Renal cortical epithelial cell (primary cell): ENCODE data around the gene NXNL1. TPM values are rescaled to one million over a fixed set of nuclear protein-coding genes. Genes with fewer than 3 reads are reported as not detected.

Experiments used
- DNase-seq: peaks from one replicate; pipeline ENCODE4 v3.0.0-alpha.2; 2011; ENCODE audit warnings: low read depth
- total RNA-seq: library from RNA; depleted of rRNA; stranded (reverse); fragments of >200 nt; gene quantifications from 2 replicates; pipeline ENCODE4 v1.2.3, GENCODE V29; 2014

Gene NXNL1
- total RNA-seq, 1 donor from 2014 or later: not detected

DNA sequence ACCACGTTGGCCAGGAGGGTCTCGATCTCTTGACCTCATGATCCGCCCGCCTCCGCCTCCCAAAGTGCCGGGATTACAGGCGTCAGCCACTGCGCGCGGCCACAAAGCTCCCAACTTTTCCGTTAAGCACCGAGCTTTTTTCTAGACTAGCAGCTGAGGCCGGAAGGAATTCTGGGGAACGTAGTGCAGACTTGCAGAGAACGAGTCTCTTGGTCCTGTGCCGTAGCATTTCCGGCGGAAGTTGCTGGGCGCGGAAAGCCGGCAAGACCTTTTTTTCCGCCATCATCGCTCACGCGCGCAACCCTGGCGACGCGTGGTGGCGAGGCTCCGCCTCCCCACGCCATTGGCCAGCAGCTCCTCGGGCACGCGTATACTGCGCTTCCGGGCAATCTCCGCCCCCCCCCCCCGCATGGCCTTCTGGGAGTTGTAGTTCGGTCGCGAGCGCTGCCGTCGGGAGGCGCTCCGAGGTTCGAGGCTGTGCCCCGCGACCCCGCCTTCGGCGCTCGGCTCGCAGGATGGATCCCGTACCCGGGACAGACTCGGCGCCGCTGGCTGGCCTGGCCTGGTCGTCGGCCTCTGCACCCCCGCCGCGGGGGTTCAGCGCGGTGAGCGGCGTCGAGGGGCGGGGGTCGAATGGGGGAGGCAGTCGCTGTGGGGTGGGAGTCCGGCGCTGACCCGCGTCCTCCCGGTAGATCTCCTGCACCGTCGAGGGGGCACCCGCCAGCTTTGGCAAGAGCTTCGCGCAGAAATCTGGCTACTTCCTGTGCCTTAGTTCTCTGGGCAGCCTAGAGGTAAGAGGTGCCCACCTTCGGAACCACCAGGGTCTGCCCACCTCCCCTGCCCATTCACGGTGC lies 40.9 kb downstream of the NXNL1 start, which contains the start of gene MVB12A:
MVB12A (plus strand) TSS at position 427 of the 854 bp plus-strand sequence; CDS start at position 516, 89 bp downstream.
- DNase-seq: peak; percentile 99

DNA sequence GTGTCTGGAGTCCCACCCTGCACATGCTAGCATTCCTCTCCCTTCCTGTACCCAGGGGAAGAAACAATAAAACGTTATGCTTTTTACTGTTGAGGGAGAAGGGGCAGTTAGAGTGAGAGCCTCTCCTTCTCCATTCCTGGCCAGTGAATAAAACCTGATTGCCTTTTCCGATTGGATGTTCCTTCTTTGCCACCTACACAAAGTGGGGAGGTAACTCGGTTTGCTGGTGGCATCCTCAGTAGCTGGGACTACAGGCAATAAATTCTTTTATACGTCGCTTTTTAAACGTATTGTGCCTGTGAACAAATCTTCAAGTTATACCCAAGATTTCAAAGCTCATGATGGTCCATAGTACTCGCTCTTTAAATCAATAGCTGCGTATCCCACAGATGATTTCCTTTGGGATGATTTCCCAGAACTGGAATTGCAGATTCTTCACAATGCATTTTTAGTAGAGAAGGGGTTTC lies 41.5 kb downstream of the NXNL1 start:
- peak; percentile 28 for DNase-seq

DNA sequence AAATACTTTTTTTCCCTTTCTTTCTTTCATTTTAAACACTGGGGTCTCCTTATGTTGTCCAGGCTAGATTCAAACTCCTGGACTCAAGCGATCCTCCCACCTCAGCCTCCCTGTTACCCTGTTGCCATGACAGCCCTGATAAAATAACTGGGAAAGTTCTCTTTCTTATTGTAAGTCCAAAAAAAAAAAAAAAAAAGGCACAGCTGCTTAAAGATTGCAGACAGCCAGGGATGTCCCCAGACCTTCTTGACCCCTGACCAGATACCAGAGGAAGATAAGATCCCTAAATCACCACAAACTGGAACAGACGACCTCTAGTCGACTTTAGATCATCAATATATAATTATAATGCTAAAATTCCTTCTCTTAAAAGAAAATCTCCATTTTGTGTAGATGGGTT lies 42.0 kb downstream of the NXNL1 start:
- DNase-seq: no peak

DNA sequence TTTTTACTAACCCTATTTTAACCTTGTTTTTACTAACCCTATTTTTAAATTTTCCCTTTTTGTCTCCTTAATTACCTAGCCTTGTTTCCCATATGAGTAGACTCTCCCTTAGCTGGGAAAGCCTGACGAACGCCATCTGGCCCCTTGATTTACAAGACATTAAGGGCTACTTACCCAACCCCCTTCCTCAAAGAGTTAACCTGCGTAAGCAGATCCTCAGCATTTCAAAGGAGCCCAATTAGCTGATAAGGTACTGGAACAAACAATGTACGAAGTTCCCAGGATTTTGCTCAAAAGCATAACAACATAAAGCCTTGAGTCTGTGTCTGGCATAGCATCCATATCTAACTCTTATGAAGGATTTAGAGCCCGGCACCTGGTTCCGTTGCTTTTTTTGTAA lies 45.6 kb downstream of the NXNL1 start:
- DNase-seq: no peak

DNA sequence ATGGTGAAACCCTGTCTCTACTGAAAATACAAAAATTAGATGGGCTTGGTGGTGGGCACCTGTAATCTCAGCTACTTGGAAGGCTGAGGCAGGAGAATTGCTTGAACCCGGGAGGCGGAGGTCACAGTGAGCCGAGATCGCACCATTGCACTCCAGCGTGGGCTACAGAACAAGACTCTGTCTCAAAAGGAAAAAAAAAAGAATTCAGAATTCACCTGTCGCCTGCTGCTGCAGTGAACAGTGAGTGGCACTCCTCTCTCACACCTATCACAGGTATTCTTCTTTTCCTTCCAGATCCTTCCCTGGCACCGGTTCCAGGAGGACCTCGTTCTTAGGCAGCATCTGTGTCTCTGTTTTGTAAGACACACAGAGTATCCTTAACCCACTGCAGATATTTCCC lies 46.6 kb downstream of the NXNL1 start:
- DNase-seq: no peak

DNA sequence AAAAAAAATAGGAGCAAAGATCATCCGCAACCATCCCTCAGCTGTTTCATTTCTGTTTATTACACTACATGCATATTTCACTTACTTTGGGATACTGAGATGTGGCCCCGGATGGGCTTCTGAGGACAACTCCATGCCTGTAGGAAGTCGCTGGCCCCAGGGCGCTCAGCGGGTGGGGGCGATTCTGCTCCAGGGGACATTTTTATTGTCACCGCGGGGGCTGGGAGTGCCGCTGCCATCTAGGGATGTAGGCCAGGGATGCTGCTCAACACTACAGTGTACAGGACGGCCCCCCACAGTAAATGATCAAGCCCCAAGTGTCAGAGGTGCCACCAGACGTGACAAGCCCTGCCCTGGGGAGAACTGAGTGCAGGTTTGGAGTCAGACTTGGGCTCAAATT lies 48.9 kb downstream of the NXNL1 start:
- DNase-seq: no peak

DNA sequence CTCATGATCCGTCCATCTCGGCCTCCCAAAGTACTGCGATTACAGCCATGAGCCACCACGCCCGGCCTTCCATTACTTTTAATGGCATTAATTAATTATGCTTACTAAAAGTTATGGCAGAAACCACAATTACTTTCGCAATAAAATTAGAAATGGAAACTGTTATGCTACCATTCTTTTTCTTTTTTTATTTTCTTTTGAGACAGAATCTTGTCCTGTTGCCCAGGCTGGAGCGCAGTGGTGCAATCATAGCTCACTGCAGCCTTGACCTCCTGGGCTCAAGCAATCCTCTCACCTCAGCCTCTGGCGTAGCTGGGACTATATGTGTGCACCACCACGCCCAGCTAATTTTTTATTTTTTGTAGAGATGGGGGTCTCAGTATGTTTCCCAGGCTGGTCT lies 50.7 kb downstream of the NXNL1 start:
- no peak for DNase-seq

DNA sequence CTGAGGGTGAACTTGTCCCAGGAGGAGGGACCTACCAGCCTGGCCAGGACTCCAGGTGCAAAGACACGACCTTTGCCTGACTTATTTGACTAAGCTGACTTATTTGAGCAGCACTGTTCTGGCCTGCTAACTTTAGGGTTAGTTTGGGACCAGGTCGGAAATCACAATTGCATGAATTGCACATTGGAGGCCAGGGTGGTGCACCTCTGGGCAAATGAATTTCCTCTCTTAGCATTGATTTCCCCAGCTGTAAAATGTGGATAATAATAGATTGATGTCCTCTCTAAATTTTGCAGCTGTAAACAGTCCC lies 53.9 kb downstream of the NXNL1 start:
- no peak for DNase-seq

DNA sequence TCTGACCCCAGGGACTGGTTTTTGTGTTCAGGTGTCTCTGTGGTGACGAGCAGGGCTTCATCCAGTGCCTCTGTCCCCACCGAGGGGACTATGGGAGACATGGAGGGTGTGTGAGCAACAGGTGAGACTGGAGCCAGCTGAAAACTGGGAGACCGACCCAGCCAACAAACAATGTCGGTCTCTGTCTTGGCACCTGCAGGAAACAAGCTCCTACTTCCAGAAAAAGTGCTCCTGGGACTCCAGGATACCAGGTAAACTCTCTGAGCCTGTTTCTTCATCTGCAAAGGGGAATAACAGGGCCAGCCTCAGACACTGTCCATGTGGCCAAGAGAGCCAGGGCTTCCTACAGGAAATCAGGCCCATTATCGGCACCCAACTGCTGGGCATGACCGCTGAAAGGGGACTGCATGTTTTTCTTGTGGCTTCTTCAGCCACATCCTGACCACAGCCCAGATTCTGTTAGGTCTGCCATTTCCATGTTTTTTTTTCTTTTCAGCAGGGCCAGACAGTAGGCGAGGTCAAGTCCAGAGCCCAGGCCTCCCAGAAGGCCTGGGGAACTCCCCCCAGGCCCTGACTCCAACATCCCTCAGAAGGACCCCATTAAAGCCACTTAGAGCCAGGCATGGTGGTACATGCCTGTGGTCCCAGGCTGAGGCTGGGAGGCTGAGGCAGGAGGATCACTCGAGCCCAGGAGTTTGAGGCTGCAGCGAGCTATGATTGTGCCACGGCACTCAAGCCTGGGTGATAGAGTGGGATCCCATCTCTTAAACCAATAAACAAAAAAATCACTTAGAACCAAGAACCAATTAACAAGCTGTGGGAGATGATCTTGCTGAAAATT lies 54.5 kb downstream of the NXNL1 start:
- DNase-seq: peak; percentile 58

Other genes starting within 250 kb of the NXNL1 start
- gene USE1, start 245.6 kb downstream of the NXNL1 start, total RNA-seq: 19.6 and 22.3 TPM in 2 replicates
- 4.5 TPM in 1 of 2 replicates, not detected in the other for gene OCEL1, start 234.7 kb downstream of the NXNL1 start, total RNA-seq
- gene NR2F6, start 215.0 kb downstream of the NXNL1 start, total RNA-seq: 75.7 and 118 TPM in 2 replicates
- 0.20 TPM in 1 of 2 replicates, not detected in the other for gene USHBP1, start 196.2 kb downstream of the NXNL1 start, total RNA-seq
- gene BABAM1, start 193.5 kb downstream of the NXNL1 start, total RNA-seq: 75.3 and 119 TPM in 2 replicates
- gene ANKLE1, start 179.0 kb downstream of the NXNL1 start, total RNA-seq: 0.52 and 1.1 TPM in 2 replicates
- 11.8 and 19.4 TPM in 2 replicates for gene ABHD8, start 157.5 kb downstream of the NXNL1 start, total RNA-seq
- 54.2 and 57.8 TPM in 2 replicates for gene MRPL34, start 155.1 kb downstream of the NXNL1 start, total RNA-seq
- gene DDA1, start 151.4 kb downstream of the NXNL1 start, total RNA-seq: 30.3 and 36.3 TPM in 2 replicates
- gene ANO8, start 126.1 kb downstream of the NXNL1 start, total RNA-seq: 5.9 and 10.3 TPM in 2 replicates
- gene GTPBP3, start 123.4 kb downstream of the NXNL1 start, total RNA-seq: 19.6 and 22.4 TPM in 2 replicates
- 0.10 and 0.52 TPM in 2 replicates for gene PLVAP, start 83.6 kb downstream of the NXNL1 start, total RNA-seq
- gene CCDC194, start 66.7 kb downstream of the NXNL1 start, total RNA-seq: 0.20 TPM in 1 of 2 replicates, not detected in the other
- gene BST2, start 55.3 kb downstream of the NXNL1 start, total RNA-seq: 101 and 183 TPM in 2 replicates
- gene MVB12A, start 40.9 kb downstream of the NXNL1 start, total RNA-seq: 47.0 and 70.2 TPM in 2 replicates
- gene TMEM221, start 12.3 kb downstream of the NXNL1 start, total RNA-seq: 0.30 TPM in 1 of 2 replicates, not detected in the other
- gene SLC27A1, start 9.6 kb upstream of the NXNL1 start, total RNA-seq: 10.1 and 19.4 TPM in 2 replicates
- 53.2 and 63.9 TPM in 2 replicates for gene PGLS, start 50.7 kb upstream of the NXNL1 start, total RNA-seq
- gene COLGALT1, start 94.7 kb upstream of the NXNL1 start, total RNA-seq: 53.9 and 75.0 TPM in 2 replicates
- gene UNC13A, start 227.4 kb upstream of the NXNL1 start, total RNA-seq: 0.05 TPM in 1 of 2 replicates, not detected in the other